Activated naive CD4-positive, alpha-beta T cell treated with anti-CD3 and anti-CD28 coated beads for 36 hours (primary cell): ENCODE measurements around the gene VBP1. TPM values are rescaled to one million over a fixed set of nuclear protein-coding genes. Genes with fewer than 3 reads are reported as not detected.
A peak's percentile ranks its signal among the peaks of the same experiment; 100 is the strongest.
"Not testable (repeated sequence)": the region's sequence is repeated elsewhere in the genome, so short reads cannot be mapped to it uniquely, and the experiment has no call there.

Experiments used
- CTCF ChIA-PET: fragments of 350-600 bp; sonication (Branson Sonifier 250); formaldehyde crosslinking; loops from one replicate; lab custom pipeline; 2021; ENCODE audit warnings: antibody characterized with exemption; lab: Charles Lee
- DNase-seq: peaks from one replicate; pipeline ENCODE4 v3.0.0-alpha.2; 2020
- H3K27ac Mint-ChIP-seq: one replicate; pipeline ENCODE4 v1.8.0; 2021; ENCODE audit warnings: mild to moderate bottlenecking, mixed read lengths
- H3K27me3 Mint-ChIP-seq: one replicate; pipeline ENCODE4 v1.8.0; 2021; ENCODE audit warnings: low read depth, mixed read lengths
- H3K36me3 Mint-ChIP-seq: one replicate; pipeline ENCODE4 v1.8.0; 2021; ENCODE audit warnings: low read depth, mixed read lengths
- H3K4me1 Mint-ChIP-seq: one replicate; pipeline ENCODE4 v1.8.0; 2021; ENCODE audit warnings: low read depth, mixed read lengths
- H3K4me3 Mint-ChIP-seq: one replicate; pipeline ENCODE4 v1.8.0; 2021; ENCODE audit warnings: mild to moderate bottlenecking, moderate library complexity, mixed read lengths
- H3K9me3 Mint-ChIP-seq: one replicate; pipeline ENCODE4 v1.8.0; 2021; ENCODE audit warnings: mixed read lengths
- intact Hi-C: fragments of 100-400 bp; cut with micrococcal nuclease; formaldehyde crosslinking; loops from one replicate; pipeline ENCODE4 v1.15.1; 2023
- total RNA-seq, 2 experiments: library from RNA; stranded (reverse); gene quantifications; one replicate each; pipeline ENCODE4 v1.2.3, GENCODE V29; 2021

Gene VBP1
- total RNA-seq: 100 to 1,000 TPM; 106 to 110 TPM

DNA sequence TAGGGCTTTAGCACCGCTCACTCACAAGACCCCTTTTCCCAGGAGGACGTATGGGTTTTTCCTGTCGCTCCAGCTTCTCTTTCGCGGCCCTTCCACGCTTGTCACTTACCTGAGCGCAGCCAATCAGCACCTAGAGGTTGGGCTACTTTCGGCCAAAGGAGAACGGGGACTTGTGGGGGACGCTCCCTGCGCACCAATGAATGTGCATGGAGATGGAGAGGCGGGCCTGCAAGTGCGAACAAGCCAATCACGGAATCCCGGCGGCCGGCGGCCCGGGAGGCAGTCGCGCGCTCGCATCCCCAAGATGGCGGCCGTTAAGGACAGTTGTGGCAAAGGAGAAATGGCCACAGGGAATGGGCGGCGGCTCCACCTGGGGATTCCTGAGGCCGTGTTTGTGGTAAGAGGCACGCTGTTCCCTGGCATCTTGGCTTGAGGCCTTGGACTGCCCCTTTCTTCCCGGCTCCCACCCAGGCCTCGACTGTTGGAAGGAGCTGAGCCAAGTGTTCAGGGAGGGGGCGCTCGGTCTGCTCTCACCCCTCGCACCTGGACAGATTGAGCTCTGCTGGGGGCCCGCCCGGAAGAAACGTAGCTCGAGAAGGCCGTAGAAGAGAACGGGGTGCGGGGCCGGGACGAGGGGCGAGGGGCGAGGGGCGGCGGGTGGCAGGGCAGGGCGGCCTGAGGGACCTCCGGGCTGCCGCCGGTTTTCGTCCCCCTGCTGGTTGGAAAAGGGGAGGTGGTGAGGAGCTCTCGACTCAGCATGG lies at the start of gene VBP1:
VBP1 (plus strand) TSS at position 282 of the 761 bp plus-strand sequence; CDS start at position 305, 23 bp downstream.
- Mint-ChIP-seq H3K9me3 (no peaks in the 10 kb centered on the region), H3K4me3 (peak within 1 kb of the TSS; percentile 96), H3K36me3 (peaks cover 6% of the 10 kb centered on the region), H3K27me3 (no peaks in the 10 kb centered on the region), H3K4me1 (peaks cover 15% of the 10 kb centered on the region), H3K27ac (peak within 1 kb of the TSS; percentile 88)
- CTCF ChIA-PET: interaction anchor here (1.1 to 2.1 kb wide), 5 partner anchors 8 to 298 kb away, joined by 3 to 6 read pairs (median 3); no protein-coding TSS in a partner anchor
- intact Hi-C loops: loop anchor here (1.0 to 2.0 kb wide), 4 partner anchors 48 to 417 kb away; partner anchors contain the start of genes BRCC3, CMC4, FUNDC2 and MTCP1
- DNase-seq: peak; percentile 93

GRCh38 chrX:155169881-155170280 lies 46.4 kb upstream of the VBP1 start:
- Mint-ChIP-seq H3K9me3 (no peaks in the 10 kb centered on the region), H3K27ac (no peak overlapping the region), H3K4me3 (no peak overlapping the region), H3K4me1 (no peaks in the 10 kb centered on the region), H3K36me3 (no peaks in the 10 kb centered on the region), H3K27me3 (no peaks in the 10 kb centered on the region)
- intact Hi-C loops: no loop called here
- CTCF ChIA-PET: no interaction called here
- DNase-seq: no peak

GRCh38 chrX:155179346-155179997 lies 36.8 kb upstream of the VBP1 start:
- Mint-ChIP-seq H3K27me3 (no peaks in the 10 kb centered on the region), H3K4me3 (no peak overlapping the region), H3K36me3 (no peaks in the 10 kb centered on the region), H3K9me3 (no peaks in the 10 kb centered on the region), H3K27ac (no peak overlapping the region), H3K4me1 (peaks cover 1% of the 10 kb centered on the region)
- intact Hi-C loops: loop anchor here (1.0 to 5.0 kb wide), 2 partner anchors 85 to 187 kb away; no protein-coding TSS in a partner anchor
- DNase-seq: no peak
- CTCF ChIA-PET: interaction anchor here (0.7 to 1.3 kb wide), 3 partner anchors 31 to 509 kb away, joined by 3 read pairs; partner anchors contain the start of gene VBP1

GRCh38 chrX:155188786-155189185 lies 27.5 kb upstream of the VBP1 start:
- peak; percentile 29 for DNase-seq

DNA sequence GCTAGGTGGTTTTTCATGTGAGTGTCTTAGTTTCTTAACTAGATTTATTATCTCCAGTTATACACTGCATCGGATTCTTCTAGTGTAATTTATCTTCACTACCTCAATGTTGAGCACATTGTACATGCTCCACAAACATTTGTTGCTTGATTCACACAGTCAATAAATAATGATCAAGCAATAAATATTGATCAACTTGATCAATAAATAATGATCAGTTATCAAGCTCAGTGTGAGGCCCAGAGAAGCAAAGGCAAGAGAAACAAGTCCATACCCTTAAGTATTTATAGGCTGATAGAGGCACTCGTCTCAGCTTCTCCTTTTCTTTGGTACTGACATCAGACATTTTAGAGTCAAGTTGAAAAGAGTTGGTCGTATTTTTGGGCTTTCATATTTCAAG lies 5.1 kb upstream of the VBP1 start:
- intact Hi-C loops: no loop called here

More at GRCh38 chrX:155188786-155189185, 27.5 kb upstream of the VBP1 start:
- H3K4me3 Mint-ChIP-seq: peak overlapping the region; percentile 52
- H3K36me3 Mint-ChIP-seq: peaks cover 19% of the 10 kb centered on the region
- H3K4me1 Mint-ChIP-seq: peaks cover 39% of the 10 kb centered on the region
- H3K9me3 Mint-ChIP-seq: peaks cover 20% of the 10 kb centered on the region
- CTCF ChIA-PET: no interaction called here
- peak overlapping the region; percentile 88 for H3K27ac Mint-ChIP-seq
- intact Hi-C loops: no loop called here
- H3K27me3 Mint-ChIP-seq: no peaks in the 10 kb centered on the region

DNA sequence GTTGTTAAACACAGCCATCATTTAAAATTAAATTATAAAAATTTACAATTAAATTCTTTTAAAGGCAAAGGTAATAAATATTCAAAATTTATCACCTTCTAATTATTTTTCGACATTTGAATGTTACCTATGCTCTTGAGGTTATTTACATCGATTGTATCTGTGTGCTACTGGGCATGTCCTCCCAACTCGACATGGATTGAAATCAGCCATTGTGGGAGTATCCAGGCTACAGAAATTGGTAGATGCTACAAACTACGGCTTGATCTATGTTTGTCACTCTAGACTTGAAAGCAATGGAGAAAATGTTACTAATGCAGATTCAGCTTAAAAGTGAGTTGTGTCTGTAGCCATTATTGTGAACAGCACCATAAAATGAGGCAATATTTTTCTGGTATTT lies 2.5 kb upstream of the VBP1 start:
- Mint-ChIP-seq H3K9me3 (no peaks in the 10 kb centered on the region), H3K4me3 (no peak overlapping the region), H3K4me1 (peaks cover 12% of the 10 kb centered on the region), H3K36me3 (peaks cover 2% of the 10 kb centered on the region), H3K27ac (no peak overlapping the region), H3K27me3 (no peaks in the 10 kb centered on the region)
- intact Hi-C loops: no loop called here
- CTCF ChIA-PET: no interaction called here
- no peak for DNase-seq

More for the DNA sequence above, 5.1 kb upstream of the VBP1 start:
- CTCF ChIA-PET: no interaction called here
- no peaks in the 10 kb centered on the region for H3K9me3 Mint-ChIP-seq
- H3K27me3 Mint-ChIP-seq: no peaks in the 10 kb centered on the region
- H3K4me1 Mint-ChIP-seq: no peaks in the 10 kb centered on the region
- peaks cover 2% of the 10 kb centered on the region for H3K36me3 Mint-ChIP-seq
- no peak for DNase-seq
- no peak overlapping the region for H3K27ac Mint-ChIP-seq
- no peak overlapping the region for H3K4me3 Mint-ChIP-seq

DNA sequence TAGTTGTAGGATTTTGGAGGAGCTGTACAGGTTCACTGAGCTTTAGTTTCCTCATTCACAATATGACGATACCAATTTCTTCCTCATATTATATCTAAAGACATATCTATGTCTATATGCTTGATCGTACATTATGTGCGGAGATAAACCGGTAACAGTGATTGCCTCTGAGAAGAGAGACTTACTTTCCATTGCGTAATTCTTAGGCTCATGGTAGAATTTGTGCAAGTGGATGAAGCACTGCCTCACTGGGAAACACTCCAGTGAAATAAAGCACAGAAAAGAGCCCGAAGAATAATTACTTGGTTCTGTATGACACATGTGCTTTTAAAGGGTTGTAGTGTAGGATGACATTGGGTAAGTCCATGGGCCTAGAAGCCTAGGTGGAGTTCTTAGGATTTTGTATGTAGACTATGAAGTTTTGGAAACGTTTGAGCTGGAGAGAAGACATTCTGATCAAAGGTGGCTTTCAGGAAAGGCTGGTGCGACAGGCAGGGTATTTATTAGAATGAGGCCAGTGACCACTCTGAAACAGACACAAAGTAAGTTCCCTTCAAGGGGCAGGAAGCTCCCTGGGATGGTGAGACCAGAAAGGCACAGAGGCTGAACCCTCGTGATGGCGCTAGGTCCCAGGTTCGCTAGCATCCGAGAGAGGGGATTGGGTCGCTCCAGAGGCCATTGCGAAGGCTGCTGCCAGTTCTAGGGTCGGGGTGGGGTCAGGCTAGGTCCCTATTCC lies 649 bp upstream of the VBP1 start:
- Mint-ChIP-seq H3K4me3 (peak overlapping the region; percentile 96), H3K4me1 (peaks cover 15% of the 10 kb centered on the region), H3K9me3 (no peaks in the 10 kb centered on the region), H3K36me3 (peaks cover 4% of the 10 kb centered on the region), H3K27me3 (no peaks in the 10 kb centered on the region), H3K27ac (peak overlapping the region; percentile 88)
- CTCF ChIA-PET: interaction anchor here (0.7 to 1.7 kb wide), 5 partner anchors 7 to 499 kb away, joined by 3 to 5 read pairs (median 3); no protein-coding TSS in a partner anchor
- no peak for DNase-seq
- intact Hi-C loops: loop anchor here (1.0 to 2.0 kb wide), 4 partner anchors 49 to 416 kb away; partner anchors contain the start of genes BRCC3, CMC4, FUNDC2 and MTCP1

DNA sequence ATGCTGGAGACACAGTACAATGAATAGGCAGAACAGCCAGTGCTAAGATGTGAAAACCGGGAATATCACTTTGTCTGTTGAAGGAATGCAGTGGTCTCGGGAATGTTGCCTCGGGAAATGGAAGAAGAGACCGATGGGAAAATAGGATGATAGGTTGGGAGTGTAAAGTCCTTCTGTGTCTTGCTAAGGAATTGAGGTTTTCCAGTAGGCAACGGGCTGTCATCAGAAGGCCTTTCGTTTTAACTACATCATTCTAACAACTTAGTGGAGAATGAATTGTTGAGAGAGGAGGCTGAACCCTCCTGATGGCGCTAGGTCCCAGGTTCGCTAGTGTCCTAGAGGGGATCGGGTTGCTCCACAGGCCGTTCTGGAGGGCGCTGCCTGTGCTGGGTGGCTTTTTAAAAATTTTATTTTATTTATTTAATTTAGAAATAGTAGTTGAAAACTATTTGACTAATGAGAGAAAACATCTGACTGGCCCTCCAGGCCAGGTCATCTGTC lies 730 bp downstream of the VBP1 start:
- peaks cover 12% of the 10 kb centered on the region for H3K36me3 Mint-ChIP-seq
- peaks cover 15% of the 10 kb centered on the region for H3K4me1 Mint-ChIP-seq
- H3K27me3 Mint-ChIP-seq: no peaks in the 10 kb centered on the region
- CTCF ChIA-PET: interaction anchor here (1.4 to 2.1 kb wide), 3 partner anchors 37 to 299 kb away, joined by 3 to 6 read pairs (median 5); no protein-coding TSS in a partner anchor
- H3K9me3 Mint-ChIP-seq: no peaks in the 10 kb centered on the region
- intact Hi-C loops: loop anchor here (1.0 to 2.0 kb wide), 4 partner anchors 47 to 418 kb away; partner anchors contain the start of genes BRCC3, CMC4, FUNDC2 and MTCP1
- peak overlapping the region; percentile 88 for H3K27ac Mint-ChIP-seq
- DNase-seq: peak; percentile 20
- H3K4me3 Mint-ChIP-seq: peak overlapping the region; percentile 96

- H3K4me1 Mint-ChIP-seq: peaks cover 15% of the 10 kb centered on the region
- H3K4me3 Mint-ChIP-seq: peak overlapping the region; percentile 13
- no peak overlapping the region for H3K27ac Mint-ChIP-seq
- H3K27me3 Mint-ChIP-seq: no peaks in the 10 kb centered on the region
- peaks cover 22% of the 10 kb centered on the region for H3K36me3 Mint-ChIP-seq
- CTCF ChIA-PET: interaction anchor here (0.6 kb wide), 1 partner anchor 9 kb away, joined by 3 read pairs; no protein-coding TSS in a partner anchor
- H3K9me3 Mint-ChIP-seq: no peaks in the 10 kb centered on the region
- DNase-seq: no peak
- intact Hi-C loops: no loop called here
Measured at GRCh38 chrX:155218777-155219176, 2.5 kb downstream of the VBP1 start.

DNA sequence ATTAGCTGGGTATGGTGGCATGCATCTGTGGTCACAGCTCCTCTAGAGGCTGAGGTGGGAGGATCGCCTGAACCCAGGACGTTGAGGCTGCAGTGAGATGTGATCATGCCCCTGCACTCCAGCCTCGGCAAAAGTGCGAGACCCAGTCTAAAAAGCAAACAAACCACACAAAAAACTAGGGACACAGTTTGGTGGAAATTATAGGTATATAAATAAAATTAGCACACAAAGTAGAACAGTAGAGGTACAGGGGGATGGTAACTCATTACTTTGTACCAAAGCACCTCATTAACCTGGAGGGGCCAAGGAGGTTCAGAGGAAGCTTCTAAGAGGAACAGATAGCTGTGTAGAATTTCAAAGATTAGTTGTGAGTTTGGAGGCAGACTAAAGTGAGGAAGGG lies 5.1 kb downstream of the VBP1 start:
- no peak for DNase-seq
- H3K4me1 Mint-ChIP-seq: peaks cover 23% of the 10 kb centered on the region
- CTCF ChIA-PET: no interaction called here
- no peak overlapping the region for H3K27ac Mint-ChIP-seq
- H3K36me3 Mint-ChIP-seq: peaks cover 26% of the 10 kb centered on the region
- no peaks in the 10 kb centered on the region for H3K9me3 Mint-ChIP-seq
- no peaks in the 10 kb centered on the region for H3K27me3 Mint-ChIP-seq
- H3K4me3 Mint-ChIP-seq: no peak overlapping the region
- intact Hi-C loops: no loop called here

DNA sequence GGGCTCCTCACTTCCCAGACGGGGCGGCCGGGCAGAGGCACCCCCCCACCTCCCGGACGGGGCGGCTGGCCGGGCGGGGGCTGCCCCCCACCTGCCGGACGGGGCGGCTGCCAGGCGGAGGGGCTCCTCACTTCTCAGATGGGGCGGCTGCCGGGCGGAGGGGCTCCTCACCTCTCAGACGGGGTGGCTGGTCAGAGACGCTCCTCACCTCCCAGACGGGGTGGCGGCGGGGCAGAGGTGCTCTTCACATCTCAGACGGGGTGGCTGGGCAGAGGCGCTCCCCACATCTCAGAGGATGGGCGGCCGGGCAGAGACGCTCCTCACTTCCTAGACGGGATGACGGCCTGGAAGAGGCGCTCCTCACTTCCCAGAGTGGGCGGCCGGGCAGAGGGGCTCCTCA lies 7.5 kb downstream of the VBP1 start:
- H3K36me3 Mint-ChIP-seq: peaks cover 30% of the 10 kb centered on the region
- CTCF ChIA-PET, H3K27ac Mint-ChIP-seq, H3K9me3 Mint-ChIP-seq, DNase-seq, intact Hi-C loops, H3K4me3 Mint-ChIP-seq, H3K27me3 Mint-ChIP-seq: not testable (repeated sequence)
- H3K4me1 Mint-ChIP-seq: peaks cover 10% of the 10 kb centered on the region
